Neural cell (in vitro differentiated cells): Measurements from ENCODE around the gene ATP2A1. TPM values are rescaled to one million over a fixed set of nuclear protein-coding genes. Genes with fewer than 3 reads are reported as not detected.

Source experiments
- H2AFZ ChIP-seq: fragments of 200-600, 300-800 bp; sonication (generic), shearing (Covaris generic); 2 replicates; pipeline ENCODE4 v1.6.0; 2014; ENCODE audit warnings: low read depth, mild to moderate bottlenecking, antibody characterized with exemption, low read length, moderate library complexity
- H3F3A ChIP-seq: fragments of 200-600 bp; shearing (Covaris generic); 2 replicates; pipeline ENCODE4 v1.6.1; 2016; ENCODE audit warnings: mild to moderate bottlenecking, moderate library complexity, mixed read lengths, antibody characterized with exemption, low read length; ENCODE audit not compliant: insufficient read depth, poor library complexity, severe bottlenecking
- H3K27ac ChIP-seq: fragments of 200-600, 300-800 bp; sonication (generic), shearing (Covaris generic); 2 replicates; pipeline ENCODE4 v1.5.1; 2014; ENCODE audit warnings: mild to moderate bottlenecking, low read length, moderate library complexity
- H3K27me3 ChIP-seq: fragments of 300-800, 200-600 bp; sonication (generic), shearing (Covaris generic); 2 replicates; pipeline ENCODE4 v1.6.0; 2014; ENCODE audit warnings: mild to moderate bottlenecking, low read depth, low read length, moderate library complexity; ENCODE audit not compliant: insufficient read depth
- H3K36me3 ChIP-seq: fragments of 300-800, 200-600 bp; sonication (generic), shearing (Covaris generic); 2 replicates; pipeline ENCODE4 v1.5.1; 2014; ENCODE audit warnings: mild to moderate bottlenecking, antibody characterized with exemption, low read length, moderate library complexity; ENCODE audit not compliant: insufficient read depth
- H3K4me2 ChIP-seq: fragments of 300-800, 200-600 bp; sonication (generic), shearing (Covaris generic); 2 replicates; pipeline ENCODE4 v1.6.0; 2014; ENCODE audit warnings: mild to moderate bottlenecking, low read length
- H3K4me3 ChIP-seq: fragments of 300-800, 200-600 bp; sonication (generic), shearing (Covaris generic); 2 replicates; pipeline ENCODE4 v1.5.1; 2014; ENCODE audit warnings: mild to moderate bottlenecking, low read length, moderate library complexity
- H3K79me2 ChIP-seq: fragments of 200-600 bp; shearing (Covaris generic); replicated peaks from 2 replicates; pipeline ENCODE4 v1.6.0; 2014; ENCODE audit warnings: mild to moderate bottlenecking, low read length, moderate library complexity; ENCODE audit not compliant: insufficient read depth
- H3K9ac ChIP-seq: fragments of 300-800, 200-600 bp; sonication (generic), shearing (Covaris generic); 2 replicates; pipeline ENCODE4 v1.6.1; 2016; ENCODE audit warnings: mild to moderate bottlenecking, low read length, mixed read lengths
- H3K9me2 ChIP-seq: fragments of 200-600 bp; shearing (Covaris generic); 2 replicates; pipeline ENCODE4 v1.6.1; 2016; ENCODE audit warnings: mild to moderate bottlenecking, low read length, mixed read lengths; ENCODE audit not compliant: insufficient read depth
- H3K9me3 ChIP-seq: fragments of 200-600, 300-800 bp; sonication (generic), shearing (Covaris generic); 2 replicates; pipeline ENCODE4 v1.6.1; 2016; ENCODE audit warnings: mild to moderate bottlenecking, mixed run types, low read length, moderate library complexity, mixed read lengths
- H4K20me1 ChIP-seq: fragments of 200-600 bp; shearing (Covaris generic); 2 replicates; pipeline ENCODE4 v1.6.1; 2016; ENCODE audit warnings: mild to moderate bottlenecking, mixed run types; ENCODE audit not compliant: insufficient read depth
- EP300 ChIP-seq: fragments of 450-650 bp; conservative IDR thresholded peaks from 2 replicates; pipeline ENCODE4 v1.6.1; 2014; ENCODE audit warnings: antibody characterized with exemption, mild to moderate bottlenecking, moderate library complexity; ENCODE audit not compliant: poor library complexity, severe bottlenecking
- EZH2 ChIP-seq: fragments of 200-600, 300-800 bp; shearing (Covaris generic), sonication (generic); IDR thresholded peaks from 2 replicates; pipeline ENCODE4 v1.6.1; 2014; ENCODE audit warnings: antibody characterized with exemption, low read length, borderline replicate concordance, mild to moderate bottlenecking; ENCODE audit not compliant: insufficient read depth, poor library complexity, severe bottlenecking
- MXI1 ChIP-seq: fragments of 450-650 bp; conservative IDR thresholded peaks from 2 replicates; pipeline ENCODE4 v1.6.1; 2014; ENCODE audit warnings: antibody characterized with exemption, mild to moderate bottlenecking; ENCODE audit not compliant: poor library complexity, severe bottlenecking
- POLR2AphosphoS5 ChIP-seq: IDR thresholded peaks from 2 replicates; pipeline ENCODE4 v1.6.1; 2012
- RAD21 ChIP-seq: fragments of 450-650 bp; conservative IDR thresholded peaks from 2 replicates; pipeline ENCODE4 v1.6.1; 2014; ENCODE audit warnings: antibody characterized with exemption, mild to moderate bottlenecking, moderate library complexity
- SMC3 ChIP-seq: fragments of 450-650 bp; conservative IDR thresholded peaks from 2 replicates; pipeline ENCODE4 v1.6.1; 2014; ENCODE audit warnings: antibody characterized with exemption, mild to moderate bottlenecking, moderate library complexity; ENCODE audit not compliant: poor library complexity
- TAF1 ChIP-seq: IDR thresholded peaks from 2 replicates; pipeline ENCODE4 v1.6.1; 2012; ENCODE audit warnings: low read depth
- polyA plus RNA-seq: library from polyadenylated mRNA; depleted of rRNA; stranded (reverse); fragments of >200 nt; gene quantifications from 2 replicates; pipeline ENCODE4 v1.2.3, GENCODE V29; 2014
- TF ChIP-seq, protein P1 (sequence below): fragments of 450-650 bp; IDR thresholded peaks from 2 replicates; pipeline ENCODE4 v1.5.1; 2014; ENCODE audit warnings: antibody characterized with exemption, mild to moderate bottlenecking, moderate library complexity; ENCODE audit not compliant: poor library complexity, severe bottlenecking
- TF ChIP-seq, protein P2 (sequence below): IDR thresholded peaks from 2 replicates; pipeline ENCODE4 v1.6.1; 2012; ENCODE audit warnings: borderline replicate concordance

ATP2A1 gene
- polyA plus RNA-seq, 1 donor from 2014 or later, result 0.06 TPM

DNA sequence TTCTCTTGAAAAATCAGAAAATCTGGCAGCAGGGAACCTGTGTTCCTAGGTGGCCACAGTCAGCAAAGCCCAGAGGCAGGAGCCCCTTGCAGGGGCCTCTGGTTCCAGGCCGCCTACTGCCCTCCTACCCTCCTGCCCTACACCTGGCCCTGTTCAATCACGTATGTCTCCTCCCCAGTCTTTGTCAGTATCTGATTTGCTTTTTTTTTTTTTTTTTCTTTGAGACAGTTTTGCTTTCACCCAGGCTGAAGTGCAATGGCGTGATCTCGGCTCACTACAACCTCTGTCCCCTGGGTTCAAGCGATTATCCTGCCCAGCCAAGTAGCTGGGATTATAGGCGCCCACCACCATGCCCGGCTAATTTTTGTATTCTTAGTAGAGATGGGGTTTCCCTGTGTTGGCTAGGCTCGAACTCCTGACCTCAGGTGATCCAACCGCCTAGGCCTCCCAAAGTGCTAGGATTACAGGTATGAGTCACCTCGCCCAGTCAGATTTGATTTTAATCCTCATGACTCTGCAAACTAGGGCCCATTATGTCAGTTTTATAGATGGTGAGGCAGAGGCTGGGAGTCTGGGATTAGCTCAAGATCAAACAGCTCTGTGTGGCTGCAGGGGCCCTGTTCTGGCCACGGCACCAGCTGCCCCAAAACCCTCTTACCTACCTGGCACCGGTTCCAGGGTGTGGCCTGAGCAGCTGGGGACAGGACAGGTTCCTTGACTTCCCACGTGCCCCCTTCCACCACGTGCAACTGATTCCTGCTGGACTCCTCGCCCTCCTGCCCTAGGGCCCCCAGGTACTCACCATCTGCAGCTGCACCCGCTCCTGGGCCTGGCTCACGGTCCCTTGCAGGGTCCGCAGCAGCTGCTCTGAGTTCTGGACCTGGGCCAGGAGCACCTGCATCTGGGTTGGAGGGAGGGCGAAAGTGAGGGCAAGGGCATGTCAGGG lies 32.1 kb downstream of the ATP2A1 start:
- H3K9me2 ChIP-seq, result no peaks in the 10 kb centered on the region
- no peaks in the 10 kb centered on the region for H3K79me2 ChIP-seq
- H3F3A ChIP-seq, result no peaks in the 10 kb centered on the region
- TF ChIP-seq POLR2AphosphoS5 (no peak), TAF1 (no peak), MXI1 (no peak)
- no peak overlapping the region for H3K4me2 ChIP-seq
- no peak overlapping the region for H3K4me3 ChIP-seq
- H3K9me3 ChIP-seq, result no peaks in the 10 kb centered on the region
- no peak overlapping the region for H3K27ac ChIP-seq
- no peaks in the 10 kb centered on the region for H3K36me3 ChIP-seq
- H2AFZ ChIP-seq, result no peak overlapping the region
- no peaks in the 10 kb centered on the region for H3K27me3 ChIP-seq
- no peak overlapping the region for H3K9ac ChIP-seq
- no peaks in the 10 kb centered on the region for H4K20me1 ChIP-seq

DNA sequence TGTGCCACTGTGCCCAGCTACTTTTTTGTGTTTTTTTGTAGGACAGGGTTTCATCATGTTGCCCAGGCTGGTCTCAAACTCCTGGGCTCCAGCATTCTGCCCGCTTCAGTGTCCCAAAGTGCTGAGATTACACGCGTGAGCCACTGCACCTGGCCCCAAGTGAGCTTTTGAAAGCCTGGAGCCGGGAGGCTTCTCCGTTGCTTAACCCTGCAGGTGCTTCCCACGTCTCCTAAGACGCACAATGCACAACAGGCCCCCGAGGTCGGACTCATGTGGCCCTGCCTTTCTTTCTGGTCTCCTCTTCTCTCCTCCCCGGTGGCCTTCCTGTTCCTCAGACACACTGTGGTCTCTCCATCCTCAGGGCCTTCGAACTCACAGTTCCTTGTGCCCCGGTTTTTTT lies 34.3 kb downstream of the ATP2A1 start:
- H3K27me3 ChIP-seq, result no peaks in the 10 kb centered on the region
- no peaks in the 10 kb centered on the region for H3K79me2 ChIP-seq
- H3K9me2 ChIP-seq, result no peaks in the 10 kb centered on the region
- no peaks in the 10 kb centered on the region for H3F3A ChIP-seq
- H3K27ac ChIP-seq, result no peak overlapping the region
- TF ChIP-seq EZH2 (no peak), RAD21 (no peak), EP300 (no peak), POLR2AphosphoS5 (no peak), SMC3 (no peak), TAF1 (no peak), MXI1 (no peak)
- TF ChIP-seq, protein P1, sequence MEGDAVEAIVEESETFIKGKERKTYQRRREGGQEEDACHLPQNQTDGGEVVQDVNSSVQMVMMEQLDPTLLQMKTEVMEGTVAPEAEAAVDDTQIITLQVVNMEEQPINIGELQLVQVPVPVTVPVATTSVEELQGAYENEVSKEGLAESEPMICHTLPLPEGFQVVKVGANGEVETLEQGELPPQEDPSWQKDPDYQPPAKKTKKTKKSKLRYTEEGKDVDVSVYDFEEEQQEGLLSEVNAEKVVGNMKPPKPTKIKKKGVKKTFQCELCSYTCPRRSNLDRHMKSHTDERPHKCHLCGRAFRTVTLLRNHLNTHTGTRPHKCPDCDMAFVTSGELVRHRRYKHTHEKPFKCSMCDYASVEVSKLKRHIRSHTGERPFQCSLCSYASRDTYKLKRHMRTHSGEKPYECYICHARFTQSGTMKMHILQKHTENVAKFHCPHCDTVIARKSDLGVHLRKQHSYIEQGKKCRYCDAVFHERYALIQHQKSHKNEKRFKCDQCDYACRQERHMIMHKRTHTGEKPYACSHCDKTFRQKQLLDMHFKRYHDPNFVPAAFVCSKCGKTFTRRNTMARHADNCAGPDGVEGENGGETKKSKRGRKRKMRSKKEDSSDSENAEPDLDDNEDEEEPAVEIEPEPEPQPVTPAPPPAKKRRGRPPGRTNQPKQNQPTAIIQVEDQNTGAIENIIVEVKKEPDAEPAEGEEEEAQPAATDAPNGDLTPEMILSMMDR, result no peak
- TF ChIP-seq, protein P2, sequence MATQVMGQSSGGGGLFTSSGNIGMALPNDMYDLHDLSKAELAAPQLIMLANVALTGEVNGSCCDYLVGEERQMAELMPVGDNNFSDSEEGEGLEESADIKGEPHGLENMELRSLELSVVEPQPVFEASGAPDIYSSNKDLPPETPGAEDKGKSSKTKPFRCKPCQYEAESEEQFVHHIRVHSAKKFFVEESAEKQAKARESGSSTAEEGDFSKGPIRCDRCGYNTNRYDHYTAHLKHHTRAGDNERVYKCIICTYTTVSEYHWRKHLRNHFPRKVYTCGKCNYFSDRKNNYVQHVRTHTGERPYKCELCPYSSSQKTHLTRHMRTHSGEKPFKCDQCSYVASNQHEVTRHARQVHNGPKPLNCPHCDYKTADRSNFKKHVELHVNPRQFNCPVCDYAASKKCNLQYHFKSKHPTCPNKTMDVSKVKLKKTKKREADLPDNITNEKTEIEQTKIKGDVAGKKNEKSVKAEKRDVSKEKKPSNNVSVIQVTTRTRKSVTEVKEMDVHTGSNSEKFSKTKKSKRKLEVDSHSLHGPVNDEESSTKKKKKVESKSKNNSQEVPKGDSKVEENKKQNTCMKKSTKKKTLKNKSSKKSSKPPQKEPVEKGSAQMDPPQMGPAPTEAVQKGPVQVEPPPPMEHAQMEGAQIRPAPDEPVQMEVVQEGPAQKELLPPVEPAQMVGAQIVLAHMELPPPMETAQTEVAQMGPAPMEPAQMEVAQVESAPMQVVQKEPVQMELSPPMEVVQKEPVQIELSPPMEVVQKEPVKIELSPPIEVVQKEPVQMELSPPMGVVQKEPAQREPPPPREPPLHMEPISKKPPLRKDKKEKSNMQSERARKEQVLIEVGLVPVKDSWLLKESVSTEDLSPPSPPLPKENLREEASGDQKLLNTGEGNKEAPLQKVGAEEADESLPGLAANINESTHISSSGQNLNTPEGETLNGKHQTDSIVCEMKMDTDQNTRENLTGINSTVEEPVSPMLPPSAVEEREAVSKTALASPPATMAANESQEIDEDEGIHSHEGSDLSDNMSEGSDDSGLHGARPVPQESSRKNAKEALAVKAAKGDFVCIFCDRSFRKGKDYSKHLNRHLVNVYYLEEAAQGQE, result no peak
- no peaks in the 10 kb centered on the region for H3K36me3 ChIP-seq
- H3K4me3 ChIP-seq, result no peak overlapping the region
- H2AFZ ChIP-seq, result no peak overlapping the region
- no peak overlapping the region for H3K4me2 ChIP-seq
- H4K20me1 ChIP-seq, result no peaks in the 10 kb centered on the region
- no peaks in the 10 kb centered on the region for H3K9me3 ChIP-seq
- H3K9ac ChIP-seq, result no peak overlapping the region
